SK-N-MC (cell line): ENCODE results near the gene MYO15B.
"Not testable (repeated sequence)": the region's sequence is repeated elsewhere in the genome, so short reads cannot be mapped to it uniquely, and the experiment has no call there.

Experiments used
- DNase-seq: peaks from one replicate; pipeline ENCODE4 v3.0.0-alpha.2; 2011; ENCODE audit warnings: low read depth, low spot score
- H3K27ac ChIP-seq: fragments of 200-600 bp; sonication (generic); 2 replicates; pipeline ENCODE4 v1.5.1; 2016; ENCODE audit warnings: mixed run types
- H3K36me3 ChIP-seq: fragments of 200-600 bp; sonication (generic); 2 replicates; pipeline ENCODE4 v1.6.1; 2017; ENCODE audit warnings: antibody characterized with exemption, low read length, mixed read lengths; ENCODE audit not compliant: insufficient read depth
- H3K4me3 ChIP-seq: fragments of 200-600 bp; sonication (generic); 2 replicates; pipeline ENCODE4 v1.5.1; 2016
- H3K9ac ChIP-seq: fragments of 200-600 bp; sonication (generic); 2 replicates; pipeline ENCODE4 v1.8.0; 2017; ENCODE audit warnings: mixed run types, mixed read lengths; ENCODE audit not compliant: insufficient read length
- H3K9me3 ChIP-seq: fragments of 200-600 bp; sonication (generic); 2 replicates; pipeline ENCODE4 v1.6.1; 2017; ENCODE audit warnings: low read depth, mild to moderate bottlenecking, antibody characterized with exemption, low read length, moderate library complexity, mixed read lengths
- EZH2 ChIP-seq: fragments of 200-600 bp; sonication (generic); IDR thresholded peaks from one replicate; pipeline ENCODE4 v1.6.1; 2017; ENCODE audit warnings: antibody characterized with exemption
- FOXP2 ChIP-seq: optimal IDR thresholded peaks from 2 replicates; pipeline ENCODE3; 2011; ENCODE audit warnings: mild to moderate bottlenecking, moderate library complexity; ENCODE audit not compliant: insufficient read depth; ENCODE audit errors: extremely low read length, control extremely low read depth
- POLR2AphosphoS5 ChIP-seq: IDR thresholded peaks from 2 replicates; pipeline ENCODE4 v1.6.1; 2012; ENCODE audit warnings: mild to moderate bottlenecking, low read depth, low read length, borderline replicate concordance

Gene MYO15B

DNA sequence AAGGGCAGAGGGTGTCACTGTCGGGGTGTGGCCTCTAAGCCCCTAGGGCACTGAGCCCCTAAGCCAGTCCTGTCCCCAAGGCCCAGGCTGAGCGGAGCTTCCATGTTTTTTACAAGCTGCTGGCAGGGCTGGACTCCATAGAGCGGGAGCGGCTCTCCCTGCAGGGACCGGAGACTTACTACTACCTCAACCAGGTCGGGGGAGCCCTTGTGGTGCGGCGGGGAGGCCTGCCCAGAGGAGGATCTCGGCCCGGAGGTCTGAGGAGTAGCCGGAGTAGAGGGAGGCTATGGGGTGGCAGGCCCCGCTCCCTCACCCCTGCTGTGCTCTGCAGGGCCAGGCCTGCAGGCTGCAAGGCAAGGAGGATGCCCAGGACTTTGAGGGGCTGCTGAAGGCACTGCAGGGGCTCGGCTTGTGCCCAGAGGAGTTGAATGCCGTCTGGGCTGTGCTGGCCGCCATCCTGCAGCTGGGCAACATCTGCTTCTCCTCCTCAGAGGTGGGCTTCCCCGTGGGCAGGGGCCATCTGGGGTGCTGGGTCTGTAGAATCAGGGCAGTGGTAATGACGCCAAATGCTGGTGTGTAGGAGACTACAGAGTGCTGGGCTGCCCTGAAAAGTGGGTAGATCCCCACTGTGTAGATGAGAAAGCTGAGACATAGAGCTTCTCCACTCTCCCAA, 4.9 kb downstream of the MYO15B start:
- DNase-seq: no peak
- H3K4me3 ChIP-seq: no peak overlapping the region
- TF ChIP-seq POLR2AphosphoS5 (no peak), EZH2 (no peak), FOXP2 (no peak)
- no peaks in the 10 kb centered on the region for H3K9me3 ChIP-seq
- H3K9ac ChIP-seq: no peak overlapping the region
- no peaks in the 10 kb centered on the region for H3K36me3 ChIP-seq
- no peak overlapping the region for H3K27ac ChIP-seq

DNA sequence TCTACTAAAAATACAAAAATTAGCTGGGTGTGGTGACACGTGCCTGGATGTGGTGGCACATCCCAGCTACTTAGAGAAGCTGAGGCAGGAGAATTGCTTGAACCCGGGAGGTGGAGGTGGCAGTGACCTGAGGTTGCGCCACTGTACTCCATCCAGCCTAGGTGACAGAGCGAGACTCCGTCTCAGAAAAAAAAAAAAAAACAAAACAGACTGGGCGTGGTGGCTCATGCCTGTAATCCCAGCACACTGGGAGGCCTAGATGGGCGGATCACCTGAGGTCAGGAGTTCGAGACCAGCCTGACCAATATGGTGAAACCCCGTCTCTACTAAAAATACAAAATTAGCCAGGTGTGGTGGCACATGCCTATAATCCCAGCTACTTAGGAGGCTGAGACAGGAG, 5.8 kb downstream of the MYO15B start:
- H3K9me3 ChIP-seq, H3K27ac ChIP-seq, DNase-seq, H3K36me3 ChIP-seq, H3K4me3 ChIP-seq, H3K9ac ChIP-seq: not testable (repeated sequence)

DNA sequence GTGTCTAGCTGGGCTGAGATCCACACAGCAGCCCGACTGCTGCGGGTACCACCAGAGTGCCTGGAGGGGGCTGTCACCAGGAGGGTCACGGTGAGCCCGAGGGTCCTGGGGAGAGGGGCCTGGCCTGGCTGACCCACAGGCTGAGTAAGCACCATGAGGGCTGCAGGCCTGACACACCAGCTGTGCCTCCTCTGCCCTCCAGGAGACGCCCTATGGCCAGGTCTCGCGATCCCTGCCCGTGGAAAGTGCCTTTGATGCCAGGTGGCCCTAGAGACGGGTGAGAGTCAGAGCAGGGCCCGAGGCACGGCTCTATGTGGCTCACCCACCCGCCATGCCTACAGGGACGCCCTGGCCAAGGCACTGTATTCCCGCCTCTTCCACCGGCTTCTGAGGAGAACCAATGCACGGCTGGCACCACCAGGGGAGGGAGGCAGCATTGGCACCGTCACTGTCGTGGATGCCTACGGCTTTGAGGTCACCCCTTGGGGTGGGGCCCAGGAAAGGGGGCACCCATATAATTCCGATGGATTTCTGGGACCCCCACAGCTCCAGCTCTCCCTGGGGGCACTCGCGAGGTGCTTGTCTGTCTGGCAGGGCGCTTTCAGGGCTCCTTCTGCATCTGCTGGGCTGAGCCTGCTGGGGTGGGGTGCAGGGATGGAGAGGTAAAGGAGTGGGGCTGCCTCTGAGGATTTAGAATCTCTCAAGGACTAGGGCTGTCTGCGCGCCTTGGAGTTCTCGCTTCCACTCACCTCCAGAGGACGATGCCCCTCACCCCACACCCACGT, 7.1 kb downstream of the MYO15B start:
- DNase-seq: no peak
- H3K9ac ChIP-seq: no peak overlapping the region
- no peak overlapping the region for H3K27ac ChIP-seq
- H3K36me3 ChIP-seq: no peaks in the 10 kb centered on the region
- TF ChIP-seq POLR2AphosphoS5: no peak
- no peak overlapping the region for H3K4me3 ChIP-seq
- no peaks in the 10 kb centered on the region for H3K9me3 ChIP-seq

DNA sequence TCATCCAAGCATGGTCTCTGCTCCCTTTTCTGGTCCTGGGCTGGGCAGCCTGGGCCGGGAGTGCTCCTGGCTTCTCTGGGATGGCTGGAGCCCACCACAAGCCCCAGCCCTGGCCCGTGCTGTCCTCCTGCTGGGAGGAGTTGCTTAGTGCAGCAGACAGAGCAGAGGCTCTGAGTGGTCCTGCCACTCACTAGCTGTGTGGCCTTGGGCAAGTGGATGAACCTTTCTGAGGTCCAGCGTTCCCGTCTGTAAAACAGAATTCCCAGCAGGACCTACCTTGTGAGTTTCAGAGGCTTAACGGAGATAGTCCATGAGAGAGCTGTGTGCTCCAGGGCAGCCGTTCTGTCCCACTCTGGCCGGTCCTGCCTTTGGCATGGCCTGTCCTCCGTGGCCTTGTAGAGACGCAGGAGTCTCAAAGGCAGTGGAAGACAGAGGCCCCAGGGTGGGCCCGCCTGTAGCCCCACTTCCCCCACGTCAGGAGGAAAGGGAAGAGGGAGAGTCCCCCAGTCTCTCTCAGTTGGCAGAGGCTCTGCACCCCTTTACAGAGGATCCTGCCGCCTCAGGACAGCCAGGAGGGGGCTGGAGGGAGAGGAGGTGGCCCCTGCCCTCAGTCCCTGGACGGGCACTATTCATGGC, 7.8 kb downstream of the MYO15B start:
- no peaks in the 10 kb centered on the region for H3K36me3 ChIP-seq
- H3K4me3 ChIP-seq: no peak overlapping the region
- no peak overlapping the region for H3K27ac ChIP-seq
- DNase-seq: no peak
- H3K9me3 ChIP-seq: no peaks in the 10 kb centered on the region
- TF ChIP-seq POLR2AphosphoS5 (no peak), EZH2 (no peak), FOXP2 (no peak)
- no peak overlapping the region for H3K9ac ChIP-seq

DNA sequence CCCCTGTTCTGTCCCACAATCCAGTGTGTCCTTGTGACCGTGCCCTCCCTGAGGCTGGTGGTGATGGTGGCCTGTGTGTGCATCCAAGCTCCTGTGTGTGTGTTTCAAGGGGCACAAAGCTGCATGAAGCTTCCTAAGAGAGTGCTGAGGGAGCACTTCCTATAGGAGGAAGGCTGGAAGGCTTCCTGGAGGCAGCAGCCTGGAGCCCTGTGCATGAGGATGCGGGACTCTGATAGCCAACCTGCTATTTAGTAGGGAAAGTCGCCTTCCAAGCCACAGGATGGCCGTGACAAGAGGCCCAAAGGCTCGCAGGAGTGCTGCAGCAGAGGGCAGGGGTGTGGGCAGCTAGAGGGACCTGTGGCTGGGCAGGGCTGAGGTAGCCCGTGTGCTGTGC, 8.3 kb downstream of the MYO15B start:
- TF ChIP-seq FOXP2 (no peak), POLR2AphosphoS5 (no peak), EZH2 (no peak)

DNA sequence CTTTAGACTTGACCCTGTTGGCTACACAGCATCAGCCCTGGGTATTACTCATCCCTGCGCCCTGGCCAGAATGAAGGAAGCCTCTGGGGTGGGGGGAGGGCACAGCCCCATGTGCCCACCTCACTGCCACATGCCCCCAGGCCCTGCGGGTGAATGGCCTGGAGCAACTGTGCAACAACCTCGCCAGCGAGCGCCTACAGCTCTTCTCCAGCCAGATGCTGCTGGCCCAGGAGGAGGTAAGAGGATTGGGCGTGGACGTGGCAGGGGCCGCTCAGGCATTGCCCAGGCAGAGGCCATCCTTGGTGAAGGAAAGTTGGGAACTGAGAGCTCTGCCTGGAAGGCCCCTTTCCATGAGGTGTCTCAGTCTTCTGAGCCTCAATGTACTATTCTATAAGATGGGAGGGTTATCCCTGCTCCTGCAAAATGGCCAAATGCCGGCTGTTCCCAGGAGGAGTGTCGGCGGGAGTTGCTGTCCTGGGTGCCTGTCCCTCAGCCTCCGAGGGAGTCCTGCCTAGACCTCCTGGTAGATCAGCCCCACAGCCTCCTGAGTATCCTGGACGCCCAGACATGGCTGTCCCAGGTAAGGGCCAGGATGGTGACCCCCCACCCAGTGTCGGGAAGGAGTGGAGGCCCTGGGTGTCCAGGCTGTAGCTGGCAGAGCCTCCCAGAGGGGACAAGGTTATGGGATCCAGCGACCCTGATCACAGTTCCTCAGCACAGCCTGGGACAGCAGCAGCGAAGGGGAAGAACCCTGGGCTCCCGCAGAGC, 8.9 kb downstream of the MYO15B start:
- Histone ChIP-seq H3K27ac (no peak overlapping the region), H3K9me3 (no peaks in the 10 kb centered on the region), H3K4me3 (no peak overlapping the region), H3K36me3 (no peaks in the 10 kb centered on the region), H3K9ac (no peak overlapping the region)
- TF ChIP-seq EZH2 (no peak), POLR2AphosphoS5 (no peak), FOXP2 (no peak)
- DNase-seq: no peak

More for the DNA sequence above, 8.3 kb downstream of the MYO15B start:
- H3K4me3 ChIP-seq: no peak overlapping the region
- H3K9ac ChIP-seq: no peak overlapping the region
- DNase-seq: no peak
- H3K27ac ChIP-seq: no peak overlapping the region
- no peaks in the 10 kb centered on the region for H3K36me3 ChIP-seq
- H3K9me3 ChIP-seq: no peaks in the 10 kb centered on the region

DNA sequence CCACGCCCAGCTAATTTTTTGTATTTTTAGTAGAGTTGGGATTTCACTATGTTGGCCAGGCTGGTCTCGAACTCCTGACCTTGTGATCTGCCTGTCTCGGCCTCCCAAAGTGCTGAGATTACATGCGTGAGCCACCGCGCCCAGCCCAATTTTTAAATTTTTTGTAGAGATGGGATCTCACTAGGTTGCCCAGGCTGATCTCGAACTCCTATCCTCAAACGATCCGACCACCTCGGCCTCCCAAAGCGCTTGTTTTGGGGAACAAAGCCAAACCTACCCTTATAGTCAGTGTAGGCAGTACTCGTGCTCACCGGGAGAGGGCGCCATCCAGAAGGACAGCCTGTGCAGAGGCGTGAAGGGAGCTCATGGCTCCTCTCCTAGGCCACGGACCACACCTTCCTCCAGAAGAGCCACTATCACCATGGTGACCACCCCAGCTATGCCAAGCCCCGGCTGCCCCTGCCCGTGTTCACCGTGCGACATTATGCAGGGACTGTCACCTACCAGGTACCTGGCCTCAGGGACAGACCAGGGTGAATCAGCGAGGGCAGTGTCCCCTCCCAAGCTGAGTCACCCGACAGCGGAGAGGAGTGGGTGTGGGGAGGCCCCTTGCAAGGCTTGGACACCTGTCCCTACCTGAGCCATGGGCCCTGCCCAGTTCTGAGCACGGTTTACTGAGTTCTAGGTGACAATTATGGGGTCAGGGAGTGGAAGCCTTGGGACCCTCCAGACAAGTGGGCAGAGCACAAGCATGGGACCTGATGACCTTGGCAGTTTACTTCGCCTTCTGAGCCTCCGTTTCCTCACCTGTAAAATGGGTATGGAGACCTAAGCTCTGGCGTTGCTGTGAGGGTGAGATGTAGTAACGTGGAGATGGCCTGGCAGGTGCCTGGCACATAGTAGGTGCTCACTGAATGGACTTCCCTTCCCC, 13.7 kb downstream of the MYO15B start:
- DNase-seq: no peak
- no peak overlapping the region for H3K9ac ChIP-seq
- H3K27ac ChIP-seq: no peak overlapping the region
- TF ChIP-seq FOXP2 (no peak), EZH2 (no peak), POLR2AphosphoS5 (no peak)
- no peak overlapping the region for H3K4me3 ChIP-seq
- H3K36me3 ChIP-seq: no peaks in the 10 kb centered on the region
- H3K9me3 ChIP-seq: no peaks in the 10 kb centered on the region

DNA sequence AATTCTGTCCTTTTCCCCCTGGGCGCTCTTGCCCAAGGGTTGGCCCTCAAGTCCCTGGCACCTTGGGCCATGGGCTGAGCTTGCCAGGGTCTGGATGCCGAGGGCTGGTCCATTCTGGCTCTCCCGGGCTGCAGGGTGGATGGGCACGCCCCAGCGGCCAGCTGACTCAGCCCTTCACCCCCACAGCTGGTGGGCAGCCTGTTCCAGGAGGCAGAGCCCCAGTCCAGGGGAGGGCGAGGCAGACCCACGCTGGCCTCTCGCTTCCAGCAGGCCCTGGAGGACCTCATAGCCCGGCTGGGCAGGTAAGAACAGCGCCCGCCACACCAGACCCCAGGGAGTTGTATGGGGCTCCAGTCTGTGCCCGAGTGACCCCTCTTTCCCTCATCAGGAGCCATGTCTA, 15.0 kb downstream of the MYO15B start:
- Histone ChIP-seq H3K4me3 (no peak overlapping the region), H3K9ac (no peak overlapping the region), H3K36me3 (no peaks in the 10 kb centered on the region), H3K27ac (no peak overlapping the region), H3K9me3 (no peaks in the 10 kb centered on the region)
- TF ChIP-seq POLR2AphosphoS5 (no peak), EZH2 (no peak), FOXP2 (no peak)
- no peak for DNase-seq
